OCI-LY3 (cell line): ENCODE data around the gene CLTCL1.

Source experiments
- H2AFZ ChIP-seq: fragments of 200-600, 300-600 bp; shearing (Covaris generic); 2 replicates; pipeline ENCODE4 v1.6.0; 2014; ENCODE audit warnings: antibody characterized with exemption, low read depth, low read length
- H3K27ac ChIP-seq: fragments of 200-600, 300-600 bp; sonication (generic); 2 replicates; pipeline ENCODE4 v1.5.1; 2014; ENCODE audit warnings: mild to moderate bottlenecking, low read length, moderate library complexity, mixed read lengths
- H3K27me3 ChIP-seq: fragments of 200-600, 300-600 bp; sonication (generic); 2 replicates; pipeline ENCODE4 v1.6.1; 2014; ENCODE audit warnings: low read depth, low read length, mixed read lengths
- H3K36me3 ChIP-seq: fragments of 200-600, 300-600 bp; sonication (generic); replicated peaks from 2 replicates; pipeline ENCODE3; 2014; ENCODE audit warnings: low read depth, low read length, mixed read lengths
- H3K4me1 ChIP-seq: fragments of 300-600, 200-600 bp; sonication (generic); 2 replicates; pipeline ENCODE4 v1.6.1; 2014; ENCODE audit warnings: low read length, mixed read lengths
- H3K4me2 ChIP-seq: fragments of 200-600, 300-600 bp; sonication (generic); 2 replicates; pipeline ENCODE4 v1.6.1; 2014; ENCODE audit warnings: low read length, mixed read lengths
- H3K4me3 ChIP-seq: fragments of 300-600, 200-600 bp; sonication (generic); 2 replicates; pipeline ENCODE4 v1.5.1; 2014; ENCODE audit warnings: antibody characterized with exemption, mild to moderate bottlenecking, low read length, moderate library complexity
- H3K79me2 ChIP-seq: fragments of 300-600, 200-600 bp; shearing (Covaris generic); 2 replicates; pipeline ENCODE4 v1.6.1; 2014; ENCODE audit warnings: mild to moderate bottlenecking, low read length, mixed read lengths
- H3K9ac ChIP-seq: fragments of 300-600, 200-600 bp; shearing (Covaris generic); 2 replicates; pipeline ENCODE4 v1.6.0; 2014; ENCODE audit warnings: mild to moderate bottlenecking, low read length, moderate library complexity
- H3K9me3 ChIP-seq: fragments of 200-600, 300-600 bp; shearing (Covaris generic); 2 replicates; pipeline ENCODE4 v1.6.1; 2014; ENCODE audit warnings: low read length, mixed read lengths; ENCODE audit not compliant: insufficient read depth
- H4K20me1 ChIP-seq: fragments of 200-600, 300-600 bp; sonication (generic); 2 replicates; pipeline ENCODE4 v1.6.1; 2016; ENCODE audit warnings: low read length, mixed read lengths; ENCODE audit not compliant: insufficient read depth
- CTCF ChIP-seq: fragments of 200-600, 300-600 bp; sonication (generic); IDR thresholded peaks from 2 replicates; pipeline ENCODE4 v1.5.1; 2014; ENCODE audit warnings: antibody characterized with exemption, low read length, low read depth
- EZH2phosphoT487 ChIP-seq: fragments of 200-600 bp; shearing (Covaris generic); IDR thresholded peaks from 2 replicates; pipeline ENCODE4 v1.6.1; 2018; ENCODE audit warnings: antibody characterized with exemption, mixed run types, low read depth

CLTCL1 gene

GRCh38 chr22:19238900-19239299, 52.6 kb downstream of the CLTCL1 start:
- H3K27me3 ChIP-seq, result peaks cover 24% of the 10 kb centered on the region
- H2AFZ ChIP-seq, result no peak overlapping the region
- H4K20me1 ChIP-seq, result no peaks in the 10 kb centered on the region
- no peaks in the 10 kb centered on the region for H3K9me3 ChIP-seq
- H3K4me2 ChIP-seq, result no peak overlapping the region
- no peak for TF ChIP-seq CTCF
- no peak for TF ChIP-seq EZH2phosphoT487
- H3K27ac ChIP-seq, result no peak overlapping the region
- no peaks in the 10 kb centered on the region for H3K4me1 ChIP-seq
- H3K79me2 ChIP-seq, result no peaks in the 10 kb centered on the region
- no peaks in the 10 kb centered on the region for H3K36me3 ChIP-seq
- H3K9ac ChIP-seq, result no peak overlapping the region
- no peak overlapping the region for H3K4me3 ChIP-seq

- no peak overlapping the region for H2AFZ ChIP-seq
- TF ChIP-seq CTCF, result no peak
- TF ChIP-seq EZH2phosphoT487, result no peak
- H4K20me1 ChIP-seq, result no peaks in the 10 kb centered on the region
- no peaks in the 10 kb centered on the region for H3K36me3 ChIP-seq
- H3K9ac ChIP-seq, result no peak overlapping the region
- H3K4me2 ChIP-seq, result no peak overlapping the region
- no peak overlapping the region for H3K4me3 ChIP-seq
- no peaks in the 10 kb centered on the region for H3K9me3 ChIP-seq
- H3K27ac ChIP-seq, result no peak overlapping the region
- no peaks in the 10 kb centered on the region for H3K79me2 ChIP-seq
- H3K27me3 ChIP-seq, result peaks cover 25% of the 10 kb centered on the region
- no peaks in the 10 kb centered on the region for H3K4me1 ChIP-seq
Measured at GRCh38 chr22:19235874-19236273, 55.6 kb downstream of the CLTCL1 start.

GRCh38 chr22:19234126-19234896, 57.2 kb downstream of the CLTCL1 start:
- TF ChIP-seq CTCF, result no peak
- TF ChIP-seq EZH2phosphoT487, result no peak
- Histone ChIP-seq H3K79me2 (no peaks in the 10 kb centered on the region), H3K9ac (no peak overlapping the region), H3K4me3 (no peak overlapping the region), H3K4me1 (no peaks in the 10 kb centered on the region), H4K20me1 (no peaks in the 10 kb centered on the region), H3K27me3 (peaks cover 25% of the 10 kb centered on the region), H3K36me3 (no peaks in the 10 kb centered on the region), H3K4me2 (no peak overlapping the region), H3K9me3 (no peaks in the 10 kb centered on the region), H3K27ac (no peak overlapping the region), H2AFZ (no peak overlapping the region)

GRCh38 chr22:19233189-19233661, 58.3 kb downstream of the CLTCL1 start:
- no peak overlapping the region for H3K4me2 ChIP-seq
- H3K4me3 ChIP-seq, result no peak overlapping the region
- no peaks in the 10 kb centered on the region for H3K9me3 ChIP-seq
- no peaks in the 10 kb centered on the region for H3K4me1 ChIP-seq
- H3K27me3 ChIP-seq, result peaks cover 25% of the 10 kb centered on the region
- H2AFZ ChIP-seq, result no peak overlapping the region
- no peak overlapping the region for H3K27ac ChIP-seq
- no peak overlapping the region for H3K9ac ChIP-seq
- H3K79me2 ChIP-seq, result no peaks in the 10 kb centered on the region
- no peaks in the 10 kb centered on the region for H3K36me3 ChIP-seq
- TF ChIP-seq EZH2phosphoT487, result no peak
- no peak for TF ChIP-seq CTCF
- H4K20me1 ChIP-seq, result no peaks in the 10 kb centered on the region
